ENCODE results near the gene ATP2A3. TPM values are rescaled to one million over a fixed set of nuclear protein-coding genes. Genes with fewer than 3 reads are reported as not detected.
A peak's percentile ranks its signal among the peaks of the same experiment; 100 is the strongest.

Gene ATP2A3
- total RNA-seq, 4 donors from 2014 or later = 0.89 to 1.4 (median 0.98) TPM

DNA sequence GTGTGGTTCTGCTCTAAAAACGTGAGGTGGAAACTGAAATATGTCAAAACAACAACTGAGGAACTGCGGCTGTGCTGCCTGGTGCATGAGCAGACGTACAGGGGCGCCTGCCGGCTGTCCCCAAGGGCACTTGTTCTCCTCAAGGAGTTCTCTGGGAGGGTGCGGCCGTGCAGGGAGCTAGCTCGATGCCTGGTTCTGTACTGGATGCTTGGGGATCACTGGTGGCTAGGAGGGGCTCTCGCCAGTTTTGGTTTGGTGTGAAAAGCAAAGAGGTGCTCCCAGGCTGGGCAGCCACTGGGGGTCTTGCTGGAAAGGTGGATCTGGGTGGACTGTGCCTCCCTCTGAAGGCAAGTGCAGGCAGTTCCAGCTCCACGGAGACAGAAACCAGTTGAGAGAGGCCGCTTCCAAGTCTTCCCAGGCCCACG is 41.9 kb upstream of the ATP2A3 start:
- in situ Hi-C loops (cut with MboI; ENCODE audit: low sequenced_read_pairs in 4 of 4) = loop anchor here in 2 of 4 donors (10.0 kb wide), 1 partner anchor 91 kb away; the partner anchor contains the start of gene P2RX1 (in 2 of the 2)
- Histone ChIP-seq H3K9me3 (no peaks in the 10 kb centered on the region), H3K27ac (no peak overlapping the region), H3K4me1 (peaks cover 0 to 5% of the 10 kb centered on the region in 2 donors), H3K27me3 (no peaks in the 10 kb centered on the region), H3K4me3 (no peak overlapping the region), H3K36me3 (peaks cover 0 to 54% of the 10 kb centered on the region in 2 donors)
- no peak for DNase-seq
- ATAC-seq = no peak
- intact Hi-C loops (cut with DNase I; ENCODE audit: low total_unique reads) = no loop called here
- TF ChIP-seq POLR2A (IDR thresholded peaks at IDR 0.05) = no peak
- TF ChIP-seq, protein P1, sequence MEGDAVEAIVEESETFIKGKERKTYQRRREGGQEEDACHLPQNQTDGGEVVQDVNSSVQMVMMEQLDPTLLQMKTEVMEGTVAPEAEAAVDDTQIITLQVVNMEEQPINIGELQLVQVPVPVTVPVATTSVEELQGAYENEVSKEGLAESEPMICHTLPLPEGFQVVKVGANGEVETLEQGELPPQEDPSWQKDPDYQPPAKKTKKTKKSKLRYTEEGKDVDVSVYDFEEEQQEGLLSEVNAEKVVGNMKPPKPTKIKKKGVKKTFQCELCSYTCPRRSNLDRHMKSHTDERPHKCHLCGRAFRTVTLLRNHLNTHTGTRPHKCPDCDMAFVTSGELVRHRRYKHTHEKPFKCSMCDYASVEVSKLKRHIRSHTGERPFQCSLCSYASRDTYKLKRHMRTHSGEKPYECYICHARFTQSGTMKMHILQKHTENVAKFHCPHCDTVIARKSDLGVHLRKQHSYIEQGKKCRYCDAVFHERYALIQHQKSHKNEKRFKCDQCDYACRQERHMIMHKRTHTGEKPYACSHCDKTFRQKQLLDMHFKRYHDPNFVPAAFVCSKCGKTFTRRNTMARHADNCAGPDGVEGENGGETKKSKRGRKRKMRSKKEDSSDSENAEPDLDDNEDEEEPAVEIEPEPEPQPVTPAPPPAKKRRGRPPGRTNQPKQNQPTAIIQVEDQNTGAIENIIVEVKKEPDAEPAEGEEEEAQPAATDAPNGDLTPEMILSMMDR (IDR thresholded peaks at IDR 0.05 in 4 of 5, conservative IDR thresholded peaks at IDR 0.05 in 1 of 5) = no peak

DNA sequence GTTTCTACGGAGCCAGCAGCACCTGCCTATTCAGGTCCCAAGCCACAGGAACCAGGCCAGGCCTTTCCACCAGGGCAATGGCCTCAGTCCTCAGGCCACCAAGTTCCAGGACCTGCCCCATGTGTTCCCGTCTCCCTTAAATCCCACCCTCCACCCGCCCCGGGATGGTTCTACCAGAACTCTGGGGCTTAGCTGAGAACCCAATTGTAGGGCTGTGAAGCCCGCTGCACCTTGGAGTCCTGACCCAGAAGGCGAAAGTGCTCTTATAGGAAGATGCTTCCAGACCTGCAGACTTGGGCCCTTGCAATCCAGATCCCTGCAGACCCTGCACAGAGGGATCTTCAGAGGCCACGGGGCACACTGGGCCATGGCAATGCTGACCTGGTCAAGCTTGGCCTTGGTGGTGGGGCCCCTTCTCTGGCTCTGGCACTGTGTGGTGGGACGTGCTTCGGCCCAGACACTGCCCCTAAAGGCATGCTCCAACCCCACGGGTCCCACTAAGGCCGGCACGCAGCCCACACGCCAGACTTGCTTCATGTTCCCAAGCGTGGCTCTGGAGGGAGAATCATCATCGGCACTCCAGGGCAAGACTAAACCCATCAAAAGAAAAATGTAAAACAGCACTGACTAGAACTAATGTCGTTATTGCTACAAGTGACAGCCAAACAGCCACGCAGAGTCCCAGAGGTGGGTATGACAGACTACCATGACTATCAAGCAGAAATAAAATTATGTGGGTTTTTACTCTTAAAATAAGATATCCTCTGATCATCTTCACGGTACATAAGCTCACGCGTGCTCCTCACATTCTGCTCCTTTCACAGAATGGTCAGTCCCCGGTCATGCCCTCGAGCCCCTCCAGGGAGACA is 41.3 kb upstream of the ATP2A3 start:
- Histone ChIP-seq H3K9me3 (no peaks in the 10 kb centered on the region), H3K27me3 (peaks cover 0 to 2% (median 0%) of the 10 kb centered on the region in 3 donors), H3K4me3 (no peak overlapping the region), H3K36me3 (peaks cover 0 to 50% of the 10 kb centered on the region in 2 donors), H3K27ac (no peak overlapping the region), H3K4me1 (peaks cover 0 to 5% of the 10 kb centered on the region in 2 donors)
- DNase-seq (no peak), ATAC-seq (no peak)
- in situ Hi-C loops (cut with MboI; ENCODE audit: low sequenced_read_pairs in 4 of 4) = loop anchor here in 2 of 4 donors (10.0 kb wide), 1 partner anchor 91 kb away; the partner anchor contains the start of gene P2RX1 (in 2 of the 2)
- TF ChIP-seq, protein P1 (IDR thresholded peaks at IDR 0.05 in 4 of 5, conservative IDR thresholded peaks at IDR 0.05 in 1 of 5) = no peak
- TF ChIP-seq POLR2A (IDR thresholded peaks at IDR 0.05) = no peak
- intact Hi-C loops (cut with DNase I; ENCODE audit: low total_unique reads) = no loop called here

DNA sequence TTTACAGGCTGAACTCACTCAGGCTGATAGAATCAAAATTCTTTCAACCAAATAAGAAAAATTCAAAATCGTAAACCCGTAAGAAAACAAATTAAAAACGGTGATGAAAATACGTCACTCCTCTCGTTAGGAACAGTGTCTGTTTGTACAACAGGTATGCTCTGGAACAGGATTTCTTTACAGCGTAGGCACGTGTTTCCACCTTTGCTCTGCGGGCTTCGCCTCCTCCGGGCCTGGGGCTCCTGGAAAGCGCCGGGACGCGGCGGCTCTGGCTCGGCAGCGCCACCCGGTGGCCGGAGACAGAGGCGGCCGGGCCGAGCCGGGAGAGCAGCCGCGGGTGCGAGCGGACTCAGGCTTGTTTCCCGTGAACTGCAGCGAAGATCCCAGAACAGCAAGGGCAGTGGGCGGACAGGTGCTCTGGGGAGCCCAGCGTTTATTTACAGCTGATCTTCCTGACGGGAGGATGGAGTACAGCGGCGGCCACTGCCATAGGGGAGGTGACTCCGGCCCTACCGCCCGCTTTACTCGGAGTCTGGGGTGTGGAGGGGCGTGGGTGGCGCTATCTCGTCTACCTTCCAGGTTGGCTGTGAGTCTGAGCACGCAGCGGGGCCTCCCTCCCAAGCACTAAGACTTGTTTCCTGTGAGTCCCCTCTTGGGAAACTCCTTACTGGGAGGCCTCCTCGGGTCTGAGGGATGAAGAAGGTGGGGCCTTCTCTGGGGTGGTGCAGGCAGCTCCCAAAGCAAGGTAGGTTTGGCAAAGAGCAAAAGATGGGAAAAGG is 40.5 kb upstream of the ATP2A3 start:
- peaks cover 0 to 5% of the 10 kb centered on the region in 2 donors for H3K4me1 ChIP-seq
- peaks cover 0 to 10% (median 0%) of the 10 kb centered on the region in 3 donors for H3K27me3 ChIP-seq
- peak in 1 of 2 donors; percentile 49 for ATAC-seq
- no peak overlapping the region for H3K27ac ChIP-seq
- in situ Hi-C loops (cut with MboI; ENCODE audit: low sequenced_read_pairs in 4 of 4) (loop anchor here in 2 of 4 donors (10.0 kb wide), 1 partner anchor 90 kb away; the partner anchor contains the start of gene P2RX1 (in 2 of the 2)), intact Hi-C loops (cut with DNase I; ENCODE audit: low total_unique reads) (loop anchor here (1.0 to 5.0 kb wide), 3 partner anchors 68 to 92 kb away; no protein-coding TSS in a partner anchor)
- H3K36me3 ChIP-seq = peaks cover 0 to 47% of the 10 kb centered on the region in 2 donors
- no peak for TF ChIP-seq POLR2A (IDR thresholded peaks at IDR 0.05)
- TF ChIP-seq, protein P1 (IDR thresholded peaks at IDR 0.05 in 4 of 5, conservative IDR thresholded peaks at IDR 0.05 in 1 of 5) = peak; percentile 78 to 94 (median 89)
- H3K4me3 ChIP-seq = no peak overlapping the region
- DNase-seq = no peak
- H3K9me3 ChIP-seq = no peaks in the 10 kb centered on the region

Data from gastrocnemius medialis (tissue), 4 donors.